Liver (tissue), 9 donors: Measurements from ENCODE around the gene MCF2L2. TPM values are rescaled to one million over a fixed set of nuclear protein-coding genes. Genes with fewer than 3 reads are reported as not detected.

ENCODE experiments used
- DNase-seq: peaks from one replicate; pipeline ENCODE4 v3.0.0-alpha.2; 2017; ENCODE audit warnings: low spot score
- H3K27ac ChIP-seq, 2 donors: one replicate each; pipeline ENCODE4 v1.7.0; 2013; ENCODE audit warnings: inconsistent platforms in 2 of 2, low read length in 2 of 2, control low read depth in 1 of 2, low read depth in 1 of 2, mild to moderate bottlenecking in 1 of 2
- H3K27me3 ChIP-seq, 4 donors: one replicate each; pipeline versions ENCODE4 v1.6.1 to v1.7.0; 2013; ENCODE audit warnings: low read length in 3 of 4, inconsistent platforms in 1 of 4, mild to moderate bottlenecking in 1 of 4, moderate library complexity in 1 of 4; ENCODE audit not compliant: control insufficient read depth in 4 of 4, insufficient read depth in 4 of 4
- H3K36me3 ChIP-seq, 4 donors: one replicate each; pipeline versions ENCODE4 v1.6.1 to v1.7.0; 2013; ENCODE audit warnings: low read length in 3 of 4, mild to moderate bottlenecking in 3 of 4, low read depth in 1 of 4, moderate library complexity in 1 of 4; ENCODE audit not compliant: control insufficient read depth in 4 of 4, insufficient read depth in 3 of 4
- H3K4me1 ChIP-seq, 4 donors: one replicate each; pipeline versions ENCODE4 v1.6.1 to v1.7.0; 2013; ENCODE audit warnings: low read length in 3 of 4, mild to moderate bottlenecking in 3 of 4, moderate library complexity in 1 of 4; ENCODE audit not compliant: control insufficient read depth in 4 of 4, insufficient read depth in 4 of 4
- H3K4me3 ChIP-seq, 3 donors: one replicate each; pipeline versions ENCODE4 v1.6.1 to v1.7.0; 2013; ENCODE audit warnings: low read length in 3 of 3, control low read depth in 1 of 3, low read depth in 1 of 3, mild to moderate bottlenecking in 1 of 3
- H3K9ac ChIP-seq, 2 donors: one replicate each; pipeline ENCODE4 v1.7.0; 2013; ENCODE audit warnings: low read length in 2 of 2, mild to moderate bottlenecking in 2 of 2, moderate library complexity in 2 of 2, control low read depth in 1 of 2, low read depth in 1 of 2
- H3K9me3 ChIP-seq, 4 donors: one replicate each; pipeline versions ENCODE4 v1.6.1 to v1.7.0; 2013; ENCODE audit warnings: low read length in 3 of 4; ENCODE audit not compliant: control insufficient read depth in 4 of 4
- ATF3 ChIP-seq: IDR thresholded peaks from 2 replicates; pipeline ENCODE4 v1.6.1; 2016; ENCODE audit warnings: antibody characterized with exemption
- CTCF ChIP-seq: fragments of 150-350 bp; IDR thresholded peaks from 2 replicates; pipeline ENCODE4 v1.5.1; 2017; ENCODE audit warnings: improper control_type of control experiment, low read depth, low read length; ENCODE audit not compliant: missing input control
- EGR1 ChIP-seq, 2 donors: IDR thresholded peaks; 2 replicates each; pipeline ENCODE4 v1.6.1; 2016 to 2018; ENCODE audit warnings: antibody characterized with exemption in 2 of 2, low read depth in 2 of 2
- FOXA1 ChIP-seq: IDR thresholded peaks from 2 replicates; pipeline ENCODE4 v1.6.1; 2016; ENCODE audit warnings: antibody characterized with exemption
- FOXA2 ChIP-seq: IDR thresholded peaks from 2 replicates; pipeline ENCODE4 v1.6.1; 2016; ENCODE audit warnings: antibody characterized with exemption
- GABPA ChIP-seq, 2 donors: IDR thresholded peaks in 1 of 2; conservative IDR thresholded peaks in 1 of 2; 2 replicates each; pipeline ENCODE4 v1.6.1; 2016; ENCODE audit warnings: antibody characterized with exemption in 2 of 2, mild to moderate bottlenecking in 1 of 2, moderate library complexity in 1 of 2
- HNF4A ChIP-seq, 2 donors: conservative IDR thresholded peaks; 2 replicates each; pipeline ENCODE4 v1.6.1; 2016; ENCODE audit warnings: antibody characterized with exemption in 2 of 2, mild to moderate bottlenecking in 2 of 2
- HNF4G ChIP-seq: IDR thresholded peaks from 2 replicates; pipeline ENCODE4 v1.6.1; 2016; ENCODE audit warnings: antibody characterized with exemption
- JUND ChIP-seq, 2 donors: IDR thresholded peaks; 2 replicates each; pipeline ENCODE4 v1.6.1; 2016; ENCODE audit warnings: antibody characterized with exemption in 2 of 2
- NR2F2 ChIP-seq: IDR thresholded peaks from 2 replicates; pipeline ENCODE4 v1.6.1; 2016; ENCODE audit warnings: antibody characterized with exemption
- RAD21 ChIP-seq, 2 donors: IDR thresholded peaks; 2 replicates each; pipeline ENCODE4 v1.6.1; 2016; ENCODE audit warnings: antibody characterized with exemption in 2 of 2, mild to moderate bottlenecking in 2 of 2
- REST ChIP-seq: IDR thresholded peaks from 2 replicates; pipeline ENCODE4 v1.6.1; 2016; ENCODE audit warnings: antibody characterized with exemption, mild to moderate bottlenecking
- RXRA ChIP-seq, 2 donors: IDR thresholded peaks; 2 replicates each; pipeline ENCODE4 v1.6.1; 2017 to 2018; ENCODE audit warnings: antibody characterized with exemption in 2 of 2, mild to moderate bottlenecking in 1 of 2
- SP1 ChIP-seq: IDR thresholded peaks from 2 replicates; pipeline ENCODE4 v1.6.1; 2018; ENCODE audit warnings: antibody characterized with exemption, mild to moderate bottlenecking
- TAF1 ChIP-seq: conservative IDR thresholded peaks from 2 replicates; pipeline ENCODE4 v1.6.1; 2016; ENCODE audit warnings: antibody characterized with exemption, mild to moderate bottlenecking
- YY1 ChIP-seq: IDR thresholded peaks from 2 replicates; pipeline ENCODE4 v1.6.1; 2016; ENCODE audit warnings: antibody characterized with exemption, mild to moderate bottlenecking
- ZBTB33 ChIP-seq: IDR thresholded peaks from 2 replicates; pipeline ENCODE4 v1.6.1; 2016; ENCODE audit warnings: antibody characterized with exemption
- WGBS: extraction: QIAGEN DNeasy Blood & Tissue Kit; methylation state at CpG from one replicate; pipeline ENCODE4 v1.1.7; 2013; 5-methylcytosine and 5-hydroxymethylcytosine counted together
- polyA plus RNA-seq, 2 donors: library from polyadenylated mRNA; stranded (reverse) in 1 of 2; unstranded in 1 of 2; fragments of 200-250 nt in 1 of 2; fragments of >200 nt in 1 of 2; fragmentation: Nextera tagmentation in 1 of 2; extraction: Ambion mirVana in 1 of 2; gene quantifications; one replicate each; pipeline versions ENCODE4 v1.2.1 to v1.2.3, GENCODE V29; 2013 to 2015
- total RNA-seq, 2 donors: library from RNA; depleted of rRNA; stranded (reverse); fragments of >200 nt; gene quantifications; one replicate each; pipeline ENCODE4 v1.2.3, GENCODE V29; 2014
- TF ChIP-seq, protein P1 (sequence below): IDR thresholded peaks from 2 replicates; pipeline ENCODE4 v1.6.1; 2016; ENCODE audit warnings: antibody characterized with exemption
- donor health status: healthy.
- donor health status: healthy.
- donor health status: healthy.
- donor health status: healthy.
- donor health status: healthy.

MCF2L2 gene
- total and polyA plus RNA-seq, 4 donors, result 0.02 to 0.47 (median 0.17) TPM; not detected in 1

DNA sequence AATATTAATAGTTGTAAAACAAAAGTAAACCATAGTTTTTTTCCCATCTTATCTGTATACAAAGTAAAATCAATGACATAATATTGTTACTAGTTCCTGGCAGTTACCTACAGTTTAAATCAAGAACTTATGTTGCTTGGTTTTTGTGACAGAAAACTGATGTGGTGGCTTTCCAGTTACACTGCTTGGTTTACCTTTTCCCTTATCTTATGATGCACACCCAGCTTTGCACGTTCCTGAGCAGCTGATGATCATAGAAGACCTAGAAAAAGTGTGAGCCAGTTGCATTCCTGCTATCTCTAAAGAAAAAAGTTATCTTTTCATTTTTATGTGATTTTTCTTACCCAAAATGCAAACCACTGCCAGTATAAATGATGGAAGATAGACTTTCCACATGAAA lies 229.5 kb downstream of the MCF2L2 start:
- DNase-seq, result no peak
- H3K9ac ChIP-seq, result no peak overlapping the region
- H3K4me1 ChIP-seq, result no peaks in the 10 kb centered on the region
- TF ChIP-seq TAF1 (no peak), RXRA (IDR thresholded peaks at IDR 0.05) (no peak), REST (no peak), CTCF (no peak), JUND (IDR thresholded peaks at IDR 0.05) (no peak), YY1 (no peak), ATF3 (no peak), GABPA (IDR thresholded peaks at IDR 0.05 in 1 of 2, conservative IDR thresholded peaks at IDR 0.05 in 1 of 2) (no peak), HNF4A (conservative IDR thresholded peaks at IDR 0.05) (no peak), FOXA2 (no peak), NR2F2 (no peak), SP1 (no peak), HNF4G (no peak), EGR1 (IDR thresholded peaks at IDR 0.05; ENCODE audit: low read depth in 2 of 2) (no peak), FOXA1 (no peak), ZBTB33 (no peak), RAD21 (IDR thresholded peaks at IDR 0.05) (no peak)
- TF ChIP-seq, protein P1, sequence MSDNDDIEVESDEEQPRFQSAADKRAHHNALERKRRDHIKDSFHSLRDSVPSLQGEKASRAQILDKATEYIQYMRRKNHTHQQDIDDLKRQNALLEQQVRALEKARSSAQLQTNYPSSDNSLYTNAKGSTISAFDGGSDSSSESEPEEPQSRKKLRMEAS, result no peak
- no peak overlapping the region for H3K27ac ChIP-seq
- H3K4me3 ChIP-seq, result no peak overlapping the region
- peaks cover 0 to 2% (median 0%) of the 10 kb centered on the region in 4 donors for H3K36me3 ChIP-seq
- H3K27me3 ChIP-seq, result no peaks in the 10 kb centered on the region
- H3K9me3 ChIP-seq, result peaks cover 0 to 2% (median 0%) of the 10 kb centered on the region in 4 donors
- WGBS, result 32% methylated on average over 1 of the region's 1 CpG
